K562 (cell line): Measurements from ENCODE around the gene TXNRD2. TPM values are rescaled to one million over a fixed set of nuclear protein-coding genes. Genes with fewer than 3 reads are reported as not detected.

Source experiments
- CBX2 ChIP-seq: fragments of 200-600 bp; sonication (generic); IDR thresholded peaks from one replicate; pipeline ENCODE4 v1.6.1; 2012; ENCODE audit warnings: mild to moderate bottlenecking, low read length, inconsistent platforms; ENCODE audit not compliant: insufficient read depth, poor library complexity, severe bottlenecking
- CBX5 ChIP-seq: IDR thresholded peaks from 2 replicates; pipeline ENCODE4 v1.6.1; 2014; ENCODE audit warnings: low read depth, borderline replicate concordance
- CHAMP1 ChIP-seq: fragments of 450-650 bp; IDR thresholded peaks from 2 replicates; pipeline ENCODE4 v1.6.1; 2016; ENCODE audit warnings: mild to moderate bottlenecking
- EGR1 ChIP-seq: fragments of 450-650 bp; conservative IDR thresholded peaks from 2 replicates; pipeline ENCODE4 v1.6.1; 2017; ENCODE audit warnings: mild to moderate bottlenecking
- FIP1L1 ChIP-seq: fragments of 200-400 bp; formaldehyde crosslinking; IDR thresholded peaks from 2 replicates; pipeline ENCODE4 v1.6.1; 2018; ENCODE audit warnings: mild to moderate bottlenecking, low read depth, low read length; ENCODE audit not compliant: poor library complexity, severe bottlenecking
- KAT7 ChIP-seq: sonication (generic); formaldehyde crosslinking; IDR thresholded peaks from 2 replicates; pipeline ENCODE4 v1.8.0; 2022; ENCODE audit warnings: missing genetic modification reagents, mild to moderate bottlenecking, borderline replicate concordance
- MYC ChIP-seq, 2 experiments: fragments of 250-450 bp in 1 of 2; sonication (Bioruptor Pico) in 1 of 2; IDR thresholded peaks; 2 replicates each; pipeline versions ENCODE4 v1.5.1 to v1.6.1; 2012 to 2021; ENCODE audit warnings: low read depth in 2 of 2, borderline replicate concordance in 1 of 2, improper control_type of control experiment in 1 of 2, low read length in 1 of 2, mild to moderate bottlenecking in 1 of 2, moderate library complexity in 1 of 2
- NFE2L1 ChIP-seq: fragments of 450-650 bp; IDR thresholded peaks from 2 replicates; pipeline ENCODE4 v1.6.1; 2016; ENCODE audit warnings: missing genetic modification characterization, low read depth, mild to moderate bottlenecking, missing compliant biosample characterization, moderate library complexity, borderline replicate concordance
- NONO ChIP-seq, 2 experiments: fragments of 200-400 bp in 1 of 2; fragments of 450-650 bp in 1 of 2; formaldehyde crosslinking in 1 of 2; IDR thresholded peaks; 2 replicates each; pipeline ENCODE4 v1.6.1; 2017; ENCODE audit warnings: low read depth in 2 of 2, mild to moderate bottlenecking in 2 of 2, moderate library complexity in 2 of 2, low read length in 1 of 2
- POLR2A ChIP-seq: fragments of 450-650 bp; conservative IDR thresholded peaks from 2 replicates; pipeline ENCODE4 v1.6.1; 2016
- POLR2B ChIP-seq: fragments of 450-650 bp; IDR thresholded peaks from 2 replicates; pipeline ENCODE4 v1.6.1; 2018; ENCODE audit warnings: low read depth; ENCODE audit not compliant: partially characterized antibody
- RNF219 ChIP-seq: fragments of 250-450 bp; sonication (Bioruptor Pico); IDR thresholded peaks from 2 replicates; pipeline ENCODE4 v1.5.0; 2022; ENCODE audit warnings: mild to moderate bottlenecking
- WHSC1 ChIP-seq: IDR thresholded peaks from one replicate; pipeline ENCODE4 v1.6.1; 2012; ENCODE audit warnings: low read length, control low read depth, inconsistent platforms
- YY1 ChIP-seq, 3 experiments: IDR thresholded peaks; 2 replicates each; pipeline ENCODE4 v1.6.1; 2011; ENCODE audit warnings: low read length in 2 of 3, mild to moderate bottlenecking in 2 of 3, moderate library complexity in 2 of 3, borderline replicate concordance in 1 of 3, control low read depth in 1 of 3, low read depth in 1 of 3; ENCODE audit not compliant: insufficient read depth in 3 of 3, insufficient replicate concordance in 2 of 3, control insufficient read depth in 1 of 3, insufficient read length in 1 of 3; ENCODE audit errors: extremely low read depth in 1 of 3
- polyA plus RNA-seq, 8 experiments: library from polyadenylated mRNA; depleted of rRNA in 4 of 8; stranded (reverse) in 5 of 8; unstranded in 3 of 8; fragments of >200 nt; fragmentation: Nextera tagmentation in 2 of 8; fragmentation: Illumina TruSeq in 1 of 8; extraction: Ambion mirVana in 2 of 8; extraction: Trizol in 1 of 8; gene quantifications; 2 replicates each; pipeline versions ENCODE4 v1.2.1 to v1.2.3, GENCODE V29; 2011 to 2014; ENCODE audit warnings: inconsistent platforms in 1 of 8, missing spikeins in 1 of 8
- total RNA-seq, 7 experiments: library from RNA; depleted of rRNA in 6 of 7; stranded (reverse); fragments of >200 nt in 6 of 7; fragmentation: Illumina TruSeq in 2 of 7; extraction: Trizol in 2 of 7; gene quantifications; 2 replicates each; pipeline versions ENCODE4 v1.2.1 to v1.2.3, GENCODE V29; 2011 to 2021; ENCODE audit warnings: low replicate concordance in 1 of 7
- TF ChIP-seq, protein P1 (sequence below): fragments of 250-450 bp; sonication (Bioruptor Pico); IDR thresholded peaks from 2 replicates; pipeline ENCODE4 v1.4.0; 2020

TXNRD2 gene
- total and polyA plus RNA-seq, 9 of the 15 experiments (the other 6 are each of a cell fraction or from before 2014, with no cell fraction given) = 3.3 to 80.2 (median 49.4) TPM

GRCh38 chr22:19957445-19957844, 15.8 kb upstream of the TXNRD2 start (continued):
- TF ChIP-seq POLR2B = peak; percentile 45
- no peak for TF ChIP-seq CBX2
- TF ChIP-seq POLR2A = peak; percentile 47; the same call in 1 of the 2 replicates
- TF ChIP-seq RNF219 = no peak
- TF ChIP-seq WHSC1 = peak; percentile 96
- TF ChIP-seq, protein P1, sequence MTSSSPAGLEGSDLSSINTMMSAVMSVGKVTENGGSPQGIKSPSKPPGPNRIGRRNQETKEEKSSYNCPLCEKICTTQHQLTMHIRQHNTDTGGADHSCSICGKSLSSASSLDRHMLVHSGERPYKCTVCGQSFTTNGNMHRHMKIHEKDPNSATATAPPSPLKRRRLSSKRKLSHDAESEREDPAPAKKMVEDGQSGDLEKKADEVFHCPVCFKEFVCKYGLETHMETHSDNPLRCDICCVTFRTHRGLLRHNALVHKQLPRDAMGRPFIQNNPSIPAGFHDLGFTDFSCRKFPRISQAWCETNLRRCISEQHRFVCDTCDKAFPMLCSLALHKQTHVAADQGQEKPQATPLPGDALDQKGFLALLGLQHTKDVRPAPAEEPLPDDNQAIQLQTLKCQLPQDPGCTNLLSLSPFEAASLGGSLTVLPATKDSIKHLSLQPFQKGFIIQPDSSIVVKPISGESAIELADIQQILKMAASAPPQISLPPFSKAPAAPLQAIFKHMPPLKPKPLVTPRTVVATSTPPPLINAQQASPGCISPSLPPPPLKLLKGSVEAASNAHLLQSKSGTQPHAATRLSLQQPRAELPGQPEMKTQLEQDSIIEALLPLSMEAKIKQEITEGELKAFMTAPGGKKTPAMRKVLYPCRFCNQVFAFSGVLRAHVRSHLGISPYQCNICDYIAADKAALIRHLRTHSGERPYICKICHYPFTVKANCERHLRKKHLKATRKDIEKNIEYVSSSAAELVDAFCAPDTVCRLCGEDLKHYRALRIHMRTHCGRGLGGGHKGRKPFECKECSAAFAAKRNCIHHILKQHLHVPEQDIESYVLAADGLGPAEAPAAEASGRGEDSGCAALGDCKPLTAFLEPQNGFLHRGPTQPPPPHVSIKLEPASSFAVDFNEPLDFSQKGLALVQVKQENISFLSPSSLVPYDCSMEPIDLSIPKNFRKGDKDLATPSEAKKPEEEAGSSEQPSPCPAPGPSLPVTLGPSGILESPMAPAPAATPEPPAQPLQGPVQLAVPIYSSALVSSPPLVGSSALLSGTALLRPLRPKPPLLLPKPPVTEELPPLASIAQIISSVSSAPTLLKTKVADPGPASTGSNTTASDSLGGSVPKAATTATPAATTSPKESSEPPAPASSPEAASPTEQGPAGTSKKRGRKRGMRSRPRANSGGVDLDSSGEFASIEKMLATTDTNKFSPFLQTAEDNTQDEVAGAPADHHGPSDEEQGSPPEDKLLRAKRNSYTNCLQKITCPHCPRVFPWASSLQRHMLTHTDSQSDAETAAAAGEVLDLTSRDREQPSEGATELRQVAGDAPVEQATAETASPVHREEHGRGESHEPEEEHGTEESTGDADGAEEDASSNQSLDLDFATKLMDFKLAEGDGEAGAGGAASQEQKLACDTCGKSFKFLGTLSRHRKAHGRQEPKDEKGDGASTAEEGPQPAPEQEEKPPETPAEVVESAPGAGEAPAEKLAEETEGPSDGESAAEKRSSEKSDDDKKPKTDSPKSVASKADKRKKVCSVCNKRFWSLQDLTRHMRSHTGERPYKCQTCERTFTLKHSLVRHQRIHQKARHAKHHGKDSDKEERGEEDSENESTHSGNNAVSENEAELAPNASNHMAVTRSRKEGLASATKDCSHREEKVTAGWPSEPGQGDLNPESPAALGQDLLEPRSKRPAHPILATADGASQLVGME = 0 out of 2 replicates have a peak, but pooled peaks have one; percentile 63
- no peak for TF ChIP-seq FIP1L1
- no peak for TF ChIP-seq CHAMP1
- TF ChIP-seq YY1 (IDR thresholded peaks at IDR 0.05; ENCODE audit: borderline replicate concordance in 1 of 3, control insufficient read depth in 1 of 3, extremely low read depth in 1 of 3, insufficient read depth in 3 of 3, insufficient read length in 1 of 3, insufficient replicate concordance in 2 of 3, low read depth in 1 of 3, low read length in 2 of 3) = peak in 1 of 3 experiments; percentile 7
- TF ChIP-seq EGR1 = no peak
- TF ChIP-seq NONO (IDR thresholded peaks at IDR 0.05; ENCODE audit: low read depth in 2 of 2, low read length in 1 of 2) = 0 out of 4 replicates have a peak, but pooled peaks of 1 of the 2 experiments have one; percentile 29
- peak; percentile 29; the same call in 1 of the 2 replicates for TF ChIP-seq MYC (IDR thresholded peaks at IDR 0.05; ENCODE audit: low read depth, low read length)
- TF ChIP-seq MYC (CRISPR knock-in tag; IDR thresholded peaks at IDR 0.05; ENCODE audit: borderline replicate concordance, low read depth) = no peak
- TF ChIP-seq NFE2L1 (tag) = no peak
- TF ChIP-seq KAT7 = no peak
- no peak for TF ChIP-seq CBX5
